B cell (primary cell): ENCODE measurements around the gene GRIA3.

Experiments
- CTCF ChIP-seq: fragments of 200-600 bp; IDR thresholded peaks from one replicate; pipeline ENCODE4 v1.8.0; 2022; ENCODE audit warnings: antibody characterized with exemption, mild to moderate bottlenecking
- EZH2 ChIP-seq: IDR thresholded peaks from 2 replicates; pipeline ENCODE4 v1.6.1; 2012; ENCODE audit warnings: borderline replicate concordance, low read depth, mild to moderate bottlenecking, moderate library complexity, low read length; ENCODE audit not compliant: insufficient read depth, poor library complexity, severe bottlenecking

- TF ChIP-seq CTCF (no peak), EZH2 (no peak)
These were observed 93.7 kb downstream of the GRIA3 start for GRCh38 chrX:123277821-123278220.
